HG03571 (cell line): ENCODE data around the gene EED.
"Not testable (repeated sequence)": the region's sequence is repeated elsewhere in the genome, so short reads cannot be mapped to it uniquely, and the experiment has no call there.

ENCODE experiments used
- ATAC-seq: cut with Tn5 transposase; IDR thresholded peaks from one replicate; pipeline ENCODE4 v1.9.1; 2021; ENCODE audit not compliant: unreplicated experiment

EED gene

DNA sequence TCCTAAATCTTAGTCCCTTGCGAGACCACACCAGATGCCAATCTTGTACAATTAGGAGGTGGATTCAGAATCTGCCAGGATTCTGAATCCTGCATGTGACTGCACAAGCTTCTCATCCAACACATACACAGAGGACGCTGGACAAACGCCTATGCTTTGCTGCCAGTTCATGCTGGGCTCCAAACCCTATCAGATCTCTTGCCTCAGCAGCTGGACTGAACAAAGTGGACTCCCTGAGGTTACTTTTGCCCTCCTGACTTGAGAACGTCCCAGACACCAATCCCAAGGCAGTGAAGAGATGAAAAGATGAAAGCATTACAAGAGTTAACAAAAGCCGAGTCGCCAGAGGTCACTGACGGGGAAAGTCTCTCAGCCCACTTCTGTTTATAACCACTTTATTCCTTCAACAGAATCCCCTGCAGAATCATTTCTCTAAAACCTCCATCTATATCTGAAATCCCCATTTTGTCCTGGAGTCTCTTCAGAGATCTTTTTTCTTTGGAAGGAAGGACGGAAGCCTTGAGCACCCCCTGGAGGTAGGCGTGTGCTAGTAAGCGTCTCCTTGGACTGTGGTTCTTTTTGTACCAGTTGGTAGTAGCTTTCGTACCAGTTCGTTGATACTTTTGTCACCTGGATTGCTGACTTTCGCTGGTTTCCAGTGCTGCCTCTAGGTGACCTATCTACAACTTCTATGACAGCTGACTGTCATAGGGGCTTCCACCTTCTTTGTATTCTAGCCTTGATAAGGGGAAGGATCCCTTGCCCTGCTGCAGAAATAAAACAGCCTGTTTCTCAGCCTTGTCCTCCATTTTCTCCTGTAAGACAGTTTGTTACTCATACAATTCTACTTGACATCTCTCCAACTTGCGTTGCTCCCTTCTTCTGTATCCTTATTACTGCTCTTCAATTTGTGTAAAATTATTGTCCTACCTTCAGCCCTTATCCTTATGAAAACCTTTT is 26.1 kb upstream of the EED start:
- ATAC-seq = no peak

DNA sequence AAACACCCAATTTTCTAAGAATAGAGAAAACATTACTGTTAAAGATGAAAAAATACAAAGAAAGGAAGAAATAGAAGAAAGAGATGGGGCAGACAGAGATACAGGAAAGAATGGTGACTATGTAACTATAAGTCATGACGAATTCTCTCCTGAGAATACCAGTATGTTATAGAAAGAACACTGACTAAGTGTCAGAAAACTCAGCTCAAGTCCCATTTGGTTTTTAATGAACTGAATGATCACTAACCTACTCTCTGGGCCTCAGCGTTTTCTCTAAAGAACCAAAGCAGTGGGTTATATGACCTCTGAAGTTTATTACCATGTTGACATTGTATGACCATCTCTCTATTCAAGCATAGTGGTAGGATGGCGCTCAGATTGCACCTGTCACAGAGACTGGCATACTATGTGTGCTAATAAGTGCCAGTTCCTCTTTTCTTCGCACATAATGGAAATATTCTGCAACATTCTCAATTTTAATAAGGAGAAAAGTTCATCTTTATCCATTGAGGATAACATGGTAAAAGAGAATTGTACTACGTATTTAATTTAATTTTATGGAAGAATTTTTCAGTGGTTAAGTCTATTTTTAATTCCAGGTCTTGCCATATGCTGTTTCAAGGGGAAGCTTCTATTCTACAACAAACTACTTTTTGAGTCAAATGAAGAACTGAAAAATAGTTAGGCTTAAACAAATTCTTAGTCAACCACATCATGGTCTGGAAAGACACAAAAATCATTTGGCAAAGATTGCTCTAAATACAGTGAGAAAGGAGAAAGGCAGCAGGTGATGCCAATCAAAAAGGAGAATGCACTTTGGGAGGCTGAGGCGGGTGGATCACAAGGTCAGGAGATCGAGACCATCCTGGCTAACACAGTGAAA is 25.0 kb upstream of the EED start:
- ATAC-seq = peak; percentile 71

DNA sequence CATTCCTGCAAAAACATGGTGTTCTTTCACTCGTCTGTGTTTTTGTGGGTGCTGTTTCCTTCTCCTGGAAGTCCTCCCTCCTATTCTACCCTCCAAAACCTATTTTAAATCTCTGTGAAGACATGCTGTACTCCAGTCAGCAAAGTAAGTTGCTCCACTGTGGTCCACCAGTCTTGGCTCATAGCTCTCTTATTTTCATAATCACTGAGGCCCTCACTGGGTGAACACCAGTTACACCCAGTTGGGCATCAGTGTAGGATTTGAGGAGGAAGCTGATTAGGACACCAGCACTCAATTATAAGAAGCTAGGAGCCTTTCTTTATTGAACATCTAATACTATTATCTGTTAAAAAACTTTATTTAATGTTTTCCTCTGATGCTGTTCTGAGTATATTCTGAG is 23.9 kb upstream of the EED start:
- ATAC-seq = no peak

DNA sequence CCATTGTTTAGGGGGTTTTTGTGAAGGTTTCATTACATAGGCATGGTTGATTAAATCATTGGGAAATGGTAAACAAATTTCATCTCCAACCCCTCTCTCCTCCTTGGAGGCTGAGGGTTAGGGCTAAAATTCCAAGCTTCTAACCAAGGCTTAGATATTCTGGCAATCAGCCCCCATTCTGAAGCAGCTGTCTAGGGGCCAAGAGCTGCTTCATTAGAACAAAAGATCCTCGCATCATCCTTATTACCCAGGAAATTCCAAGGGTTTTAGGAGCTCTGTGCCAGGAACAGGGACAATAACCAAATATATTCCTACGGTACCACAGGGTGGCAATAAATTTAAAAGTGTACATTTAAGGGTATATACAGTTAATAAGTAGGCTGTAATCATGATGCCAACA is 22.5 kb upstream of the EED start:
- no peak for ATAC-seq

DNA sequence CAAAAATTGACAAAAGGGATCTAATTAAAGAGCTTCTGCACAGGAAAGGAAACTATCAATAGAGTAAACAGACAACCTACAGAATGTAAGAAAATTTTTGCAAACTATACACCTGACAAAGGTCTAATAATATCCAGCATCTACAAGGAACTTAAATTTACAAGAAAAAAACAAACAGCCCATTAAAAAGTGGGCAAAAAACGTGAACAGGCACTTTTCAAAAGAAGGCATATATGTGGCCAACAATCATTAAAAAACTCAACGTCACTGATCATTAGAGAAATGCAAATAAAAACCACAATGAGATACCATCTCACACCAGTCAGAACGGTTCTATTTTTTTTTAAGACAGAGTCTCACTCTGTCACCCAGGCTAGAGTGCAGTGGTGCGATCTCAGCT is 20.0 kb upstream of the EED start:
- not testable (repeated sequence) for ATAC-seq

DNA sequence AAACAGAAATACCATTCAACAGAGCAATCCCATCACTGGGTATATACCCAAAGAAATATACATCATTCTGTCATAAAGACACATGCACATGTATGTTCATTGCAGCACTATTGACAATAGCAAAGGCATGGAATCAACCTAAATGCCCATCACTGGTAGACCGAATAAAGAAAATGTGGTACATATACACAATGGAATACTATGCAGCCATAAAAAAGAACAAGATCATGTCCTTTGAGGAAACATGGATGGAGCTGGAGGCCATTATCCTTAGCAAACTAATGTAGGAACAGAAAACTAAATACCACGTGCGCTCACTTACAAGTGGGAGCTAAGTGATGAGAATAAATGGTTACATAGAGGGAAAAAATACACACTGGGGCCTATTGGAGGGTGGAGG is 19.2 kb upstream of the EED start:
- ATAC-seq = not testable (repeated sequence)

DNA sequence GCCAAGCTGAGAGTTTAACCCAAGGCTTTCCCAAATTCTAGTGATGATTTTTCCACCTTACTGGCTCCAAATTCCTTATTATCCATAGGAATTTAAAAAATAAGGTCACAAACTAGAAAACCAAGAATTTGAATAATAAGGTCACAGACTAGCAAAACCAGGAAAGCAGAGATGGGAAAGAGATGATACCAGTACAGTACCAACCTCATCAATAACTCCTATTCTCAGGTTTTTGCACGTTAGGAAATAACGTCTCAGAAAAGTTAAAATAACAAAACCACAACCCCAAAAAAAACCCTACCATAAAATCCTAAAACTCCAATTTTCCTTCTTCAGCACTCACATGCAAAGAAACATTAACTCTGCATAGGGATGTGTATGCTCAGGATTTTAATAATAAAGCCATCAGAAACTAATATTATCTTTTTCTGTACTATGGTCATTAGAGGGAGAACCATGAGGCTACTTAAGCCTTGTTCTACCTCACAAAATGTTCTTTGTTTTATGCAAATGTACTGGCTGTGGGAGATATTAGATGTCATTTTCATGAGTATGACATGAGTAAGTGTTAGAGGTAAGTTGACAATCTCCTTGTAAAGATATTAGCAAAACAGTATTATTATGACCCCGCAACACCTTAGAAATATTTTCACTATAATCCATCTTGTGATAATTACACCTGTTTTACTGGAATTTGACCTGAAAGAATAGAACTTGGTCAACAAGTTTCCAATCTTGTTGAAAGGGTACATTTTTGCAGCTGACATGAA is 16.1 kb upstream of the EED start:
- ATAC-seq = no peak

DNA sequence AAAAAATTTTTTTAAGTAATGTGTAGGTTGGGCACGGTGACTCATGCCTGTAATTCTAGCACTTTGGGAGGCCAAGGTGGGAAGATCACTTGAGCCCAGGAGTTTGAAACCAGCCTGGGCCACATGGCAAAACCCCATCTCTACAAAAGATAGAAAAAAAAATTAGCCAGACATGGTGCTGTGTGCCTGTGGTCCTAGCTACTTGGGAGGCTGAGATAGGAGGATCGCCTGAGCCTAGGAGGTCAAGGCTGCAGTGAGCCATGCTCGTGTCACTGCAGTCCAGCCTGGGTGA is 15.6 kb upstream of the EED start:
- ATAC-seq = not testable (repeated sequence)

DNA sequence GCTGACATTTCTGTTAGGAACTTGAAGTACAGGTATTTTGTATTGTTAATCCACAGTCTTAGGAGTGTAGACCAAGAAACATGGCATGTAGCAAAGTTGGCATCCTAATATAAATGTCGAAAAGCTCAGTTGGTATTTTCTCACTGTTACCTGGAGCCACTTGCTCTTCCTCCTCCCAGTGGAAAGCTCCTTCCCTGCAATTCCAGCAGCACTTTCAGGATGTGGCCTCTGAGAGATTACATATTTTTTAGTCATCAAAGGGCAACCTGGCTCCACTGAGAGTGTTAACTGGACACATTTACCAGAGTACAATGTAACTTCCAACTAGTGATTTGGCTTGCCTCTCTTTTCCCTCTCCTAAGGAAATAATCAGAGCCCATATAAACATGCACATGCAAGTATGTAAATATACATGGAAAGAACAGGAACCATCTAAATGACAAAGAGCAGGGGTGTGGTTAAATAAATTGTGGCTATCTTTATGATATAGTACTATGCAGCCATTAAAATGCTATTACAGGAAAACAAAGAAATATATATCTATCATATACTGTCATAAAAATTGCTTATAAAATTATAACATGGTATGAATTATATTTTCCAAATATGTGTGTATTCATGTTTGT is 14.3 kb upstream of the EED start:
- no peak for ATAC-seq

DNA sequence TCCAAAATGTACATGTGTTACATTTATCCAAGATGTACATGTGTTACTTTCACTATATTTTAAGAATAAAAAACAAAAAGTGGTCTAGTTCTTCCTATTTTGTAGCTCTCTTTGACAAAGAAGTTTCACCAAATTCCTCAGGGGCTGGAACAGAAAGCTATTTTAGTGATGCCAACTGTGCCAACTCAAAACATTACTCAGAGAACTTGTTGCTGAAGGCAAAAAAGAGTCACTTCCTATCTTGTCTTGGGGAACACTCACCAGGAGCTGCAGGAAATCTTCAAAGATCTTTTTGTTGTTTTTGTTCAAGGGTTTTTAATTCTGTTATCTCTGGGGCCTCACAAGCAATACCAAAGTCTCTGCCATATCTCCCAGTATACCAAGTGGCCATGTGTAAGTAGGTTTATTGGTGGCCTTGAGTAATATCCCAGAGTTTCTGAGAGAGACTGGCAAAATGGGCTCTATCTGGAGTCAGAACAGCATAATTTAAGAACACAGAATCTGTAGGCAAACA is 13.6 kb upstream of the EED start:
- ATAC-seq = no peak

DNA sequence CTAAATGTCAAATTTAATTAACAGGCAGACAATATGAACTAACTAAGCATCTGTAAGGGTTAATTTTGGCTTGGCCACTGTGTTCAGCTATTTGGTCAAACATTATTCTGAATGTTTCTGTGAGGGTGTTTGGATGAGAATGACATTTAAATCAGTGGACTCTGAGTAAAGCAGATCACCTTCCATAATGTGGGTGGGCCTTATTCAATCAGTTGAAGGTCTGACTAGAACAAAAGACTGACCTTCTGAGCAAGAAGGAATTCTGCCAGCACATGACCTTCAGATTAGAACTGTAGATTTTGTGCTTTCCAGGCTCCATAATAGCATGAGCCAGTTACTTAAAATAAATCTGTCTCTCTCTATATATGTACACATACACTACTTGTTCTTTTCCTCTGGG is 12.0 kb upstream of the EED start:
- no peak for ATAC-seq

DNA sequence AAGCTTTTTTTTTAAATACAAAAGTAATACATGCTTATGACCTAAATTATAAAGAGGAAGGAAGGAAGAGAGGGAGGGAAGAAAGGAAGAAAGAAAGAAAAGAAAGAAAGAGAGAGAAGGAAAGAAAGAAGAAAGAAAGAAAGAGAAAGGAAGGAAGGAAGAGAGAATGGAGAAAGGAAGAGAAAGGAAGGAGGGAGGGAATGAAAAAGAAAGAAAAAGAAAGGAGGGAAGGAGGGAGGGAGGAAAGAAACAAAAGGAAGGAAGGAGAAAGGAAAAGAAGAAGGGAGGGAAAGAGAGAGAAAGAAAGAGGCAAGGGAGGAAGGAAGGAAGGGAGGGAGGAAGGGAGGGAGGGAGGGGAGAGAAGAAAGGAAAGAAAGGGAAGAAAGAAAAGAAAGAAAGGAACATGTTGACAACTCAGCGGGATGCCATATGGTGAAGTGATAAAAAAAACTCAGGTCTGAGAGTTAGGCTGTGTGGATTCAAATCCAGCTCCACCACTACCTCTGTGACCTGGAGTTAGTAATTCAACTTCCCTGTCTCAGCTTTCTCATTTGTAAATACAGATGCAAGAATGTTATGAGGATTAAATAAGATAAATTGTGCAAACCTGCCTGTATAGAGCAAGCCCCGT is 9.6 kb upstream of the EED start:
- ATAC-seq = no peak

DNA sequence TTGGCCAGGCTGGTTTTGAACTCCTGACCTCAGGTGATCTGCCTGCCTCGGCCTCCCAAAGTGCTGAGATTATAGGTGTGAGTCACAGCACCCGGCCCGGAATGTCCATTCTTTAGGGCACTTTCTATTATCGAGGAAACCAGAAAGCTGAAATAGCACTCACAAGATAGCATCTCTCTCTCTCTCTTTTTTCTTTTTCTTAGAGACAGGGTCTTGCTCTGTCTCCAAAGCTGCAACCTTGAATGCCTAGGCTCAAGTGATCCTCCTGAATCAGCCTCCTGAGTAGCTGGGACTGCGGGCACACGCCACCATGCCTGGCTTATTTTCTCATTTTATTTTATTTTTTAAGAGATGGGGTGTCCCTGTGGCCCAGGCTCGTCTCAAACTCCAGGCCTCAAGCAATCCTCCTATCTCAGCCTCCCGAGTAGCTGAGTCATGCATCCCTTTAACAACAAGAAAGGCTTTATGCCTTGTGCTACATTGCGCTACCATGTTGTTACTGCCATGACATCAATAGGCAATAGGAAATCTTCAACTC is 7.2 kb upstream of the EED start:
- no peak for ATAC-seq

DNA sequence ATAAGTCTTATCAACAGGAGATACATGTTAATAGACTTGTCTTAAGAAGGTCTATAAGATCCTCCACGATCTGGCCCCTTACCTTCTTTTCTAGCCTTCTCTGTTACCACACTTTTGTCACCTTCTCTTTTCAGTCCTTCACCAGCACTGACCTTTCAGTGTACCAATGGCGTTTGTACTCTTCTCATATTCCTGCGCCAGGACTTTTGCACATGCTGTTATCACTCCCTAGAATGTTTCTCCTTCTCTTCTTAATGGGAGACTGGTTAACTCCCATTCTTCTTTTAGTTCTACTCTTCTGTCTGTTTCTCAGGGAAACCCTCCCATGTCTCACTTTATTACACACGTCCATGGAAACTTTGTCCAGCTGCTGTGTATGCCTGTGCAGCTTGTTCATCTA is 4.4 kb upstream of the EED start:
- no peak for ATAC-seq

DNA sequence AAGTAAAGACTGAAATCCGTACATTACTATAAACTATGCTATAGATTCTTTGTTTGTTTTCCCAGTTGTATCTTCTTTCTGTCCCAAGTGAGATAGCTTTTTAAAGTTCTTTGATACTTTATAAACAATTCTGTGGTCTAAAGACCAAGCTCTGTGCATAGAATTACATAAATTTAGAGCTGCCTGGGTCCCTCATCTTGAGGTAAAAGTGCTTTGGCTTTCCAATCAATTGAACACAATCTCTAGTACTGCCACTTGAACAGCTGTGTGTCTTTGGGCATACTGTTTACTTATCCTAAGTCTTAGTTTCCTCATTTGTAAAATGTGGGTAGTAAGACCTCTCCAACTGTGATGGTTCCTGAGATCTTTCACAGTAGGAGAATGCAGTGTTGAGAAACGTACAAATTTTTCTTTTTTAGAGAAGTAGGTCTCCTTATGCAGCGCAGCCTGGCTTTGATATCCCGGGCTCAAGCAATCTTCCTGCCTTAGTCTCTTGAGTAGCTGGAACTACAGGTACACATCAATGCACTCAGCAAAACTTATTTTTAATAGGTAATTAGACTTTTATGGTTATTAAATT is 2.5 kb upstream of the EED start:
- no peak for ATAC-seq

DNA sequence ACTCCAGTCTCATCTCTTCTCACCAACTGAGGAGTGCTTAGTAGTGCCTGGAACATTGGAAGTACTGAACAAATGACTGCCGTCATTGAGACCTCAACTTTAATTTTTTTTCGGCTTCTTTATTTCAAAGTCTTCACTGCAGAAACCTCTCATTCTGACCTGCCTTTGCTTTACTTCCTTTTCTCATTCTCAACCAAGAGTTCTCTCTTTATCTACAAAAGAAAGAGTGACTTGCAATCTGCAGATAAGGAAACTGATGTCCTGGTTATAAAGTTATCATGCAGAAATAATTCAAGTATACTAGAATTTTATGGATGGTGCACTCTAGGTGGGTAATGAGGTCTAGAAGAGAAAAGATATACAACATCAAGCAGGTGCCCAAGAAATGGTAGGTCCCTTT is 1.2 kb upstream of the EED start:
- ATAC-seq = no peak

DNA sequence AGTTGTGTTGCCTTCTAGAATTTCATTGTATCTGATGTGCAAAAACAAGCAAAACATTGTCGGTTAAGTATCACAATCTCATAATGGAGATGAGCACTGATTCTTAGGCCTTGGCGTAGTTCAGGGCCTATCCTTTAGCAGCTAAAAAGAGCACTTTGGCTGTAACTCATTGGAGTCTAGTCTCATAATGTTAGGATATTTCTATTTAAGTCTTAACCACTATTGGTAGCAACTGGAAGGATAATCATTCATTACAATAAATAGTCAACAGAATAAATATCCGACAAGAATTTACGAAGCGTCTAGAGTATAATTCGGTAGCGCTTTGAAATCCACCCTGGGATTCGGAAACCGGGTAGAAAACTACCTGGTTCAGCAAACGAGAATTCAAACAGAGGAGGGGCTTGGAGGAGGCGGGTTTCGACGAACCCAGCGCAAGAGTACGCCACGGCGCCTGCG is 461 bp upstream of the EED start:
- ATAC-seq = peak; percentile 58

DNA sequence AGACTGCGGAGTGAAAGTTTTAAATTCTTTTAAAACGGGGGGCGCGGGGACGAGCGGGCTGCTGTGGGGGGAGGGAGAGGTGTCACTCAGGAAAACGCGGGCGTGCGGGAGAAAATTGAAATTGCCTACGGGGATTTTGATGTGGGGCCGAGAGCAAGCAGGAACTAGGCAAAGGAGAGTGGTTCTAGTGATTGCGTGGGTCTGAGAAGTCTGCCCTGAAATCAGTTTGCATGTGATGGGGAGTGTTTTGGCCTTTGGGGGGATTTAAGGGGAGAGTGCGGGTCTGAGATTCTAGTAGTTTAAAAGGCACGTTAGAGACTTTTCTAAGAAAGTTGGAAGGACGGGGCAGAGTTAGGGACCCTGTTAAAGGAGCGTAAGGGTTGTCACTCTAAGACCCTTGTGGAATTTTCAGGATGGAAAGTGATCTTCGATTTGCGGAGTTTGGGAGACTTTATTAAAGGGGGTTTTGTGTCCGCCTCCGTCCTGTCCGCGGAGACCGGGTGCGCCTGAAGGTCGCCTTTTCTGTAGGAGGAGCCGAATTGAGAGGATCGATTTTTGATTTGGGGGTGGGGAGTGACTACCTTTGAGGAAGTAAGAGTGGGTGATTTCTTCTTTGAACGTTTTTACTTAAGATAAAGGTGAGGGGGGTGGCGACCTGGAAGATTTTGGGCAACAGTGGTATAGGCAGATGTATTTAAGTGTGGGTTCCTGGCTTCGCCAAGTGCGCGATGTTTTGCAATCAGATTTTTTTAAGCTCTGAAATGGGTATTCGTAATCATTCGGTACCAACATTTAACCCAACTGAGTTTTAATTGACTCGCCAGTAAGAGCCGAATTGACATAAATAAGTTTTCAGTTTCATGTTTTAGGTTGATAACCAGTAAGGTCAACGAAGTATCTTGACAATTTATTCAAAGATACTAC is 1.1 kb downstream of the EED start:
- peak; percentile 2 for ATAC-seq

DNA sequence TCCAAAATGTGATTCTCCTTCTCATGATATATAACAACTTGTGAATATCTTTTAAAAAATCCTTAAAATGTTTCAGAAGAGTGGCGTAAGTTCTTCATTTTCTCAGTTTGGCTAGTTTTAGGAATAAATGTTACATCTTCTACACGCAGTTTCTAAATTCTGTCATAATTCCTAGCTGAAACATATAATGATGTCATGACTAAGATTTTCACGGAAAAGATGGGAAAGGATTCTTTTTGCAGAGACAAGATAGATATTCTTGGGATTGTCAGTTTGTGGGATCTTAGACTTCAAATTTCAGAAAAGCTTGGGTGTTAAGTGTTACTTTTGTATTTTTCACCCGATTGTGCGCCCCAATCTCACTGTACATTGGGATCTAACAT is 1.7 kb downstream of the EED start:
- no peak for ATAC-seq
